A673 (cell line): ENCODE measurements around the gene MAML2. TPM values are rescaled to one million over a fixed set of nuclear protein-coding genes. Genes with fewer than 3 reads are reported as not detected.

Experiments used
- BruUV-seq: library from RNA; stranded (reverse); fragments of 400-500 nt; replicated peaks from 2 replicates; lab custom pipeline; 2021; lab: Mats Ljungman, UMichigan
- CTCF ChIA-PET: fragments of 300-600 bp; sonication (Branson Sonifier 250); formaldehyde crosslinking; loops from one replicate; lab custom pipeline; 2022; ENCODE audit warnings: antibody characterized with exemption; lab: Charles Lee
- POLR2A ChIA-PET: fragments of 300-600 bp; sonication (Branson Sonifier 250); formaldehyde crosslinking; loops from one replicate; lab custom pipeline; 2022; ENCODE audit warnings: antibody characterized with exemption; ENCODE audit not compliant: low non-redundant PET; lab: Charles Lee
- DNase-seq: peaks from one replicate; pipeline ENCODE4 v3.0.0-alpha.2; 2015; ENCODE audit warnings: low spot score
- H3K27ac ChIP-seq: fragments of 200-600 bp; sonication (generic); 2 replicates; pipeline ENCODE4 v1.5.1; 2016; ENCODE audit warnings: mixed run types, low read depth, mild to moderate bottlenecking, mixed read lengths, antibody characterized with exemption, low read length; ENCODE audit not compliant: poor library complexity, severe bottlenecking
- H3K27me3 ChIP-seq: fragments of 200-600 bp; sonication (generic); replicated peaks from 2 replicates; pipeline ENCODE4 v1.6.1; 2017; ENCODE audit warnings: mixed run types, low read depth, mild to moderate bottlenecking, mixed read lengths, antibody characterized with exemption, low read length; ENCODE audit not compliant: insufficient read depth, poor library complexity
- H3K36me3 ChIP-seq: fragments of 200-600 bp; sonication (generic); 2 replicates; pipeline ENCODE4 v1.6.1; 2016; ENCODE audit warnings: mixed run types, mild to moderate bottlenecking, mixed read lengths, antibody characterized with exemption, low read length; ENCODE audit not compliant: insufficient read depth, poor library complexity, severe bottlenecking
- H3K4me1 ChIP-seq: fragments of 200-600 bp; sonication (generic); 2 replicates; pipeline ENCODE4 v1.6.1; 2017; ENCODE audit warnings: mixed run types, mild to moderate bottlenecking, mixed read lengths, antibody characterized with exemption, low read length; ENCODE audit not compliant: insufficient read depth, poor library complexity, severe bottlenecking
- H3K4me3 ChIP-seq: fragments of 200-600 bp; sonication (generic); 2 replicates; pipeline ENCODE4 v1.5.1; 2016; ENCODE audit warnings: low read depth, mixed run types, mild to moderate bottlenecking, mixed read lengths, low read length; ENCODE audit not compliant: poor library complexity, severe bottlenecking
- H3K9me3 ChIP-seq: fragments of 200-600 bp; sonication (generic); 2 replicates; pipeline ENCODE4 v1.6.1; 2016; ENCODE audit warnings: mixed run types, low read depth, mild to moderate bottlenecking, mixed read lengths, antibody characterized with exemption, low read length; ENCODE audit not compliant: poor library complexity, severe bottlenecking
- CTCF ChIP-seq: fragments of 300-800, 200-600 bp; sonication (generic); conservative IDR thresholded peaks from 2 replicates; pipeline ENCODE4 v1.5.1; 2017; ENCODE audit warnings: low read depth, mild to moderate bottlenecking, antibody characterized with exemption, low read length, moderate library complexity, mixed read lengths
- EZH2 ChIP-seq: fragments of 200-600 bp; sonication (generic); IDR thresholded peaks from 2 replicates; pipeline ENCODE4 v1.6.1; 2017; ENCODE audit warnings: borderline replicate concordance, low read depth, mild to moderate bottlenecking, mixed read lengths, antibody characterized with exemption, low read length; ENCODE audit not compliant: poor library complexity, severe bottlenecking
- intact Hi-C: fragments of 100-400 bp; cut with micrococcal nuclease; formaldehyde crosslinking; loops from one replicate; pipeline ENCODE4 v1.10.0; 2022; ENCODE audit not compliant: unreplicated experiment
- total RNA-seq: library from RNA; stranded (reverse); gene quantifications from 2 replicates; pipeline ENCODE4 v1.2.3, GENCODE V29; 2021

MAML2 gene
- total RNA-seq, 1 experiment from 2014 or later: 6.4 TPM

- CTCF ChIA-PET: no interaction called here
These were observed 338.1 kb downstream of the MAML2 start for GRCh38 chr11:96004862-96005261.

GRCh38 chr11:96002754-96003290 is 340.2 kb downstream of the MAML2 start:
- no peak for TF ChIP-seq EZH2
- no peak for TF ChIP-seq CTCF
- Histone ChIP-seq H3K36me3 (no peaks in the 10 kb centered on the region), H3K4me1 (no peaks in the 10 kb centered on the region), H3K9me3 (no peaks in the 10 kb centered on the region), H3K4me3 (no peak overlapping the region), H3K27me3 (no peaks in the 10 kb centered on the region), H3K27ac (no peak overlapping the region)
- ChIA-PET POLR2A (no interaction called here), CTCF (no interaction called here)
- no TSS peak for BruUV-seq
- intact Hi-C loops: no loop called here
- no peak for DNase-seq

More at GRCh38 chr11:96004862-96005261, 338.1 kb downstream of the MAML2 start:
- intact Hi-C loops: no loop called here
- TF ChIP-seq CTCF (no peak), EZH2 (no peak)
- no peak for DNase-seq
- POLR2A ChIA-PET: no interaction called here
- Histone ChIP-seq H3K4me1 (no peaks in the 10 kb centered on the region), H3K36me3 (no peaks in the 10 kb centered on the region), H3K27ac (no peak overlapping the region), H3K27me3 (no peaks in the 10 kb centered on the region), H3K9me3 (no peaks in the 10 kb centered on the region), H3K4me3 (no peak overlapping the region)
- no TSS peak for BruUV-seq

- Histone ChIP-seq H3K27ac (no peak overlapping the region), H3K9me3 (no peaks in the 10 kb centered on the region), H3K4me1 (no peaks in the 10 kb centered on the region), H3K4me3 (no peak overlapping the region), H3K27me3 (no peaks in the 10 kb centered on the region), H3K36me3 (no peaks in the 10 kb centered on the region)
- intact Hi-C loops: no loop called here
- BruUV-seq: no TSS peak
- CTCF ChIA-PET: no interaction called here
- DNase-seq: no peak
- POLR2A ChIA-PET: no interaction called here
- no peak for TF ChIP-seq CTCF
- no peak for TF ChIP-seq EZH2
These were observed 340.7 kb downstream of the MAML2 start for GRCh38 chr11:96002339-96002738.
